Endothelial cell (in vitro differentiated cells): ENCODE results near the gene FLT1. TPM values are rescaled to one million over a fixed set of nuclear protein-coding genes. Genes with fewer than 3 reads are reported as not detected.
A peak's percentile ranks its signal among the peaks of the same experiment; 100 is the strongest.

Experiments
- DNase-seq: peaks from one replicate; pipeline ENCODE4 v3.0.0; 2021; ENCODE audit warnings: low spot score
- H3K27ac Mint-ChIP-seq: one replicate; pipeline ENCODE4 v1.8.0; 2021; ENCODE audit warnings: mixed read lengths, inconsistent platforms; ENCODE audit not compliant: unreplicated experiment
- H3K27me3 Mint-ChIP-seq: one replicate; pipeline ENCODE4 v1.8.0; 2021; ENCODE audit warnings: mild to moderate bottlenecking, moderate library complexity, mixed read lengths, inconsistent platforms; ENCODE audit not compliant: unreplicated experiment
- H3K36me3 Mint-ChIP-seq: one replicate; pipeline ENCODE4 v1.8.0; 2021; ENCODE audit warnings: mild to moderate bottlenecking, low read depth, mixed read lengths, inconsistent platforms; ENCODE audit not compliant: unreplicated experiment
- H3K4me1 Mint-ChIP-seq: one replicate; pipeline ENCODE4 v1.8.0; 2021; ENCODE audit warnings: mild to moderate bottlenecking, mixed read lengths, inconsistent platforms; ENCODE audit not compliant: unreplicated experiment
- H3K4me3 Mint-ChIP-seq: one replicate; pipeline ENCODE4 v1.8.0; 2021; ENCODE audit warnings: mild to moderate bottlenecking, mixed read lengths, inconsistent platforms; ENCODE audit not compliant: unreplicated experiment
- H3K9me3 Mint-ChIP-seq: one replicate; pipeline ENCODE4 v1.8.0; 2021; ENCODE audit warnings: mixed read lengths, inconsistent platforms; ENCODE audit not compliant: unreplicated experiment
- CTCF ChIP-seq: fragments of 200-600 bp; sonication (generic); IDR thresholded peaks from one replicate; pipeline ENCODE4 v1.5.0; 2021; ENCODE audit warnings: antibody characterized with exemption; ENCODE audit not compliant: unreplicated experiment
- total RNA-seq: library from RNA; stranded (reverse); fragmentation: NEBNext Ultra II Directional; extraction: Animal tissue kit (Norgen Biotek cat#: 25700); gene quantifications from one replicate; pipeline ENCODE4 v1.2.1, GENCODE V29; 2021; ENCODE audit not compliant: unreplicated experiment

Gene FLT1
- total RNA-seq, 1 donor from 2014 or later = 759 TPM

DNA sequence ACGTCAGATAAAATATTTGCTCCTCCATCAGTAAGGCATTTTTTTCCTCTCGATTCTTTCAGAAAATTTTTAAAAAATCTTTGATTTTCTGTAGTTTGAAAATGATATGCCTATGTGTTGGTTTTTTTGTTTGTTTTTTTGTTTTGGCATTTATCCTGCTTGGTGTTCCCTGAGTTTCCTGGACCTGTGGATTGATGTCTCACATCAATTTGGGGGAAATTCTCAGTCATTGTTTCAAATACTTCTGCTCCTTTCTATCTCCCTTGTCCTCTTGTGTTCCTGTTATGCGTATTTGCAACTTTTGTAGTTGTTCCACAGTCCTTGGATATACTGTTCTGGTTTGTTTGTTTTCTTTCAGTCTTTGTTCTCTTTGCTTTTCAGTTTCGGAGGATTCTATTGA lies 18.8 kb upstream of the FLT1 start:
- peaks cover 6% of the 10 kb centered on the region for H3K4me1 Mint-ChIP-seq
- no peaks in the 10 kb centered on the region for H3K36me3 Mint-ChIP-seq
- no peaks in the 10 kb centered on the region for H3K27me3 Mint-ChIP-seq
- no peak overlapping the region for H3K4me3 Mint-ChIP-seq
- DNase-seq = no peak
- TF ChIP-seq CTCF = no peak
- peak overlapping the region; percentile 2 for H3K27ac Mint-ChIP-seq
- H3K9me3 Mint-ChIP-seq = no peaks in the 10 kb centered on the region

- Mint-ChIP-seq H3K9me3 (no peaks in the 10 kb centered on the region), H3K27me3 (no peaks in the 10 kb centered on the region), H3K4me1 (peaks cover 15% of the 10 kb centered on the region), H3K4me3 (no peak overlapping the region), H3K27ac (no peak overlapping the region), H3K36me3 (no peaks in the 10 kb centered on the region)
- no peak for DNase-seq
- no peak for TF ChIP-seq CTCF
Measured at GRCh38 chr13:28510542-28510941, 15.6 kb upstream of the FLT1 start.

DNA sequence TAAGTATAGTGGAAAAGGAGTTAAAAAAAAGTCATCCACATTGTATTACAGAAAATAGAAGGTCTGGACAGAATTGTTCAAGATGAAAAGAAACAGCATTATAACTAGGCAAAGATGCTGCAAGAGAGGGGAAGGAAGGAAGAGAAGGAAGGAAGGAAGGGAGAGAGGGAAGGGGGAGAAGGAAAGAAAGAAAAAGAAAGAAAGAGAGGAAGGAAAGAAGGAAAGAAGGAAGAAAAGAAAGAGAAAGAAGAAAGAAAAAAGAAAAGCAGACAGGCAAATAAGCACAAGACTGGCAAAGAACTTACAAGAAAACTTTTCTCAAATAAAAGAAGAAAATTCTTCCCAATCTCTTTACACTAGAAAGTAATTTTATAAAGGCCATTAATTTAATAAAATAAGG lies 15.1 kb upstream of the FLT1 start:
- DNase-seq = no peak
- Mint-ChIP-seq H3K27ac (no peak overlapping the region), H3K4me1 (peaks cover 20% of the 10 kb centered on the region), H3K36me3 (no peaks in the 10 kb centered on the region), H3K27me3 (no peaks in the 10 kb centered on the region), H3K9me3 (no peaks in the 10 kb centered on the region), H3K4me3 (no peak overlapping the region)
- TF ChIP-seq CTCF = no peak

DNA sequence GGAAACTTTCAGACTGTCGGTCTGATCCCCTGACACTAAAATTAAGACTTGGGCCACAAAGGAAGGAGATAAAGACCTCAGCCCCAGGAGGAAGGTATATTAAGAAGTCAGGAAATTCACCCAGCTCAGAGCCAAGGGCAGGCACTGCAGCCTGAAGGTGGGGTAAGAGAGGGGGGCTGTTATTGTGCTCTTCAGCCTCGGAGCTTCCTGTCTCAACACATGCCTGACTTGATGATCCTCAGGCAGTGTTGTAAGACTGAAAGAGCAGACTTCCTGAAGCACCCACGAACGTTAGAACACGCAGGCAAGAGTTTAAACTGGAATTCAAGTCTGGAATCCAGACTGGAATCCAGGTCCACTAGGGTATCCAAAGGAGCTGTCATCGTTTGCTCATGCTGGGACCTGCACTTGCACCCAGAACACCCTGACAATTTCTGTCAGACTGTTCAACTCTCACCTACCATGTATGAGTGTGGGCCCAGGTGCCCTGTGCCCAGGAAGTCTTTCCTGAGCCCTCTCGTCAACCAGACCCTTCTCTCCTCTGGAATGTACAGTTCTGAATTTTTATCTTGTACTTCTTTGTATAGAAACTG lies 10.7 kb upstream of the FLT1 start:
- peak overlapping the region; percentile 65 for H3K27ac Mint-ChIP-seq
- no peak overlapping the region for H3K4me3 Mint-ChIP-seq
- no peaks in the 10 kb centered on the region for H3K9me3 Mint-ChIP-seq
- no peak for TF ChIP-seq CTCF
- no peak for DNase-seq
- no peaks in the 10 kb centered on the region for H3K27me3 Mint-ChIP-seq
- peaks cover 45% of the 10 kb centered on the region for H3K4me1 Mint-ChIP-seq
- no peaks in the 10 kb centered on the region for H3K36me3 Mint-ChIP-seq

GRCh38 chr13:28503182-28503967 lies 8.4 kb upstream of the FLT1 start:
- peaks cover 64% of the 10 kb centered on the region for H3K4me1 Mint-ChIP-seq
- no peak for DNase-seq
- H3K4me3 Mint-ChIP-seq = no peak overlapping the region
- TF ChIP-seq CTCF = no peak
- H3K36me3 Mint-ChIP-seq = no peaks in the 10 kb centered on the region
- H3K27ac Mint-ChIP-seq = no peak overlapping the region
- no peaks in the 10 kb centered on the region for H3K9me3 Mint-ChIP-seq
- peaks cover 4% of the 10 kb centered on the region for H3K27me3 Mint-ChIP-seq
